Heart left ventricle (tissue), 13 donors: Measurements from ENCODE around the gene TSPAN7.

Experiments
- POLR2A ChIP-seq, 2 donors: fragments of 450-650 bp; IDR thresholded peaks; one replicate each; pipeline ENCODE4 v1.6.1; 2017; ENCODE audit warnings: antibody characterized with exemption in 2 of 2, mild to moderate bottlenecking in 2 of 2, moderate library complexity in 2 of 2
- TF ChIP-seq, protein P1 (sequence below), 12 donors: fragments of 200-600 bp; sonication (generic) in 4 of 12; IDR thresholded peaks; one replicate each; pipeline versions ENCODE4 v1.5.0 to v1.8.0; 2018 to 2022; ENCODE audit warnings: antibody characterized with exemption in 12 of 12, mild to moderate bottlenecking in 5 of 12
- donor health status: ischemic (EF 13 %, LVEDD 7.1; RV severe dilation, severe dysfunction).
- donor health status: DM: no; HTN: yes; CAD: no.
- donor health status: DM: no; HTN: no; CAD: no.
- donor health status: ischemic (EF 25% LVEDD 6.9; RV normal size, moderate dysfunction).
- donor health status: ischemic (EF 25% LVEDD 5.7; RV mildly dilated, moderate dysfunction).
- donor health status: ischemic (EF 35%, LVEDD 5.7; RV mildly dilated, moderate dysfunction).
- donor health status: nonischemic (EF 11% LVEDD 7.7; RV severe dilation, severe dysfunction).
- donor health status: DM: yes; HTN: yes; CAD: no.
- donor health status: PGD.
- donor health status: ischemic (EF 29% LVEDD 5.4; RV normal size, mild dysfunction).
- donor health status: nonischemic (EF 23%, LVEDD 6.1; RV moderate dilation, normal function).

DNA sequence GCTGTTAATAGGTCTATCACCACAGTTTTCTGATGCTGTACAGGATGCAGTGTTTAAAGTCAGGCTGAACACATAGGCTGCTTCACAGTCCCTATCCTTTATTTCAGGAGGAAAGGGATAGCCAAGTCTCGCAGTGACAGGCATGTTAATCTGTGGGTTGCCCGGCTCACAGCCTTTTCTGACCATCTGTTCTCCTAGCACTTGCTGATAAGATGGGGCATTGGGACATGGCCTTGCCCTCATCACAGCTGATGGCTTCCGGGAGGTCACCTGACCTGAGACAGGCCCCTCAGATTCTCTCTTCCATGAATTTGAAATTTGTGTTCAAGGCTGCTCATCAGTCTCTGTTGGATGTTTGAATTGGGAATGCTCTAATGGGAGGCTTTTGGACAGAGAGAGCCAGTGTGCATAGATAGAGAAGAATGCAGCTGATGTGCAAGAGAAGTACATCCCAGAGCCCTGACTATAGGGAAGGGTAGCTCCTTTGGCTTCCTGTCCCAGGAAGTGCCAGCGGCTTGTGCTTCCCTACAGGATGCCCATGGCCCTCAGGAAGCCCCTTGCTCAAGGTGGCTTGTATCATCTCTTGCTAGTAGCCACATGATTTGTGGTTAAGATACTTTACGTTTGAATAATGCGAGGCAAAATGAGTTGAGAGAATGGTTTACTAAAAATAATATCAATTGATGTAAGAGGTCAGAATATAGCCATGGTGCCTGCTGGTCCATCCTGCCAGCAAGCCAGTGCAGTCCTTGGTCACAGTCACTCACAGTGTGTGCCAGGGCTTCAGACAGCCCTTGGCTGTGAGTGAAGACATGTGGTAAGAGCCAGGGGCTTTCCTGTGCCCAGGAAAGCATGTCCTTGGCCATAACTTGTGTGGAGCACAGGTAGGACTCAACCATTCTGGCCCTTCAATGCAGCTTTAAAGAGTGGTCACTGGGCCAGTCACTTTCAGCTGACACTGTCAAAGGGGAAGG lies 88.6 kb downstream of the TSPAN7 start:
- TF ChIP-seq POLR2A (IDR thresholded peaks at IDR 0.05): no peak
- TF ChIP-seq, protein P1, sequence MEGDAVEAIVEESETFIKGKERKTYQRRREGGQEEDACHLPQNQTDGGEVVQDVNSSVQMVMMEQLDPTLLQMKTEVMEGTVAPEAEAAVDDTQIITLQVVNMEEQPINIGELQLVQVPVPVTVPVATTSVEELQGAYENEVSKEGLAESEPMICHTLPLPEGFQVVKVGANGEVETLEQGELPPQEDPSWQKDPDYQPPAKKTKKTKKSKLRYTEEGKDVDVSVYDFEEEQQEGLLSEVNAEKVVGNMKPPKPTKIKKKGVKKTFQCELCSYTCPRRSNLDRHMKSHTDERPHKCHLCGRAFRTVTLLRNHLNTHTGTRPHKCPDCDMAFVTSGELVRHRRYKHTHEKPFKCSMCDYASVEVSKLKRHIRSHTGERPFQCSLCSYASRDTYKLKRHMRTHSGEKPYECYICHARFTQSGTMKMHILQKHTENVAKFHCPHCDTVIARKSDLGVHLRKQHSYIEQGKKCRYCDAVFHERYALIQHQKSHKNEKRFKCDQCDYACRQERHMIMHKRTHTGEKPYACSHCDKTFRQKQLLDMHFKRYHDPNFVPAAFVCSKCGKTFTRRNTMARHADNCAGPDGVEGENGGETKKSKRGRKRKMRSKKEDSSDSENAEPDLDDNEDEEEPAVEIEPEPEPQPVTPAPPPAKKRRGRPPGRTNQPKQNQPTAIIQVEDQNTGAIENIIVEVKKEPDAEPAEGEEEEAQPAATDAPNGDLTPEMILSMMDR (IDR thresholded peaks at IDR 0.05): no peak
